C4-2B (cell line): ENCODE results near the gene SINHCAF.

Source experiments
- ZFX ChIP-seq: fragments of 450-650 bp; IDR thresholded peaks from 2 replicates; pipeline ENCODE4 v1.6.1; 2017
- TF ChIP-seq, protein P1 (sequence below): fragments of 450-650 bp; conservative IDR thresholded peaks from 2 replicates; pipeline ENCODE4 v1.5.1; 2017; ENCODE audit warnings: mild to moderate bottlenecking

DNA sequence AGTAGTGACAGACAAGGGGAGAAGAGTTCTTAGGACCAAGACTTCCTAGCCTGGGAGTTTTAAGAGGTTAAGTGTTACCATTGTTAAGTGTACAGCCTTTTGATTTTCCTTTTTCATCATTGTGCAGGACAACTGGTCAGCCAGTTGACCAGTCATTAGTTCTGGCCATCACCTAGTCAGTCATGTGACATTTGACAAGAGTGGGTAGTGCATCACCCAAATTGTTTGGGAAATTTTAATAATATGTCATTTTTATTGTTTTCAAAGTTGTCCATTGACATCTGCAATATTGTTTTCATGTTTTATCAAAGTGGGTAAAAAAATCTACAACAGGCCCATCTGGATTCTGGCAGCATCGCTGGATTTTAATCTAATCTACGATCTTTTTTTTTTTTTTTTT is 15.5 kb downstream of the SINHCAF start:
- TF ChIP-seq, protein P1, sequence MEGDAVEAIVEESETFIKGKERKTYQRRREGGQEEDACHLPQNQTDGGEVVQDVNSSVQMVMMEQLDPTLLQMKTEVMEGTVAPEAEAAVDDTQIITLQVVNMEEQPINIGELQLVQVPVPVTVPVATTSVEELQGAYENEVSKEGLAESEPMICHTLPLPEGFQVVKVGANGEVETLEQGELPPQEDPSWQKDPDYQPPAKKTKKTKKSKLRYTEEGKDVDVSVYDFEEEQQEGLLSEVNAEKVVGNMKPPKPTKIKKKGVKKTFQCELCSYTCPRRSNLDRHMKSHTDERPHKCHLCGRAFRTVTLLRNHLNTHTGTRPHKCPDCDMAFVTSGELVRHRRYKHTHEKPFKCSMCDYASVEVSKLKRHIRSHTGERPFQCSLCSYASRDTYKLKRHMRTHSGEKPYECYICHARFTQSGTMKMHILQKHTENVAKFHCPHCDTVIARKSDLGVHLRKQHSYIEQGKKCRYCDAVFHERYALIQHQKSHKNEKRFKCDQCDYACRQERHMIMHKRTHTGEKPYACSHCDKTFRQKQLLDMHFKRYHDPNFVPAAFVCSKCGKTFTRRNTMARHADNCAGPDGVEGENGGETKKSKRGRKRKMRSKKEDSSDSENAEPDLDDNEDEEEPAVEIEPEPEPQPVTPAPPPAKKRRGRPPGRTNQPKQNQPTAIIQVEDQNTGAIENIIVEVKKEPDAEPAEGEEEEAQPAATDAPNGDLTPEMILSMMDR, result no peak
- TF ChIP-seq ZFX, result no peak
